KOPT-K1 (cell line): ENCODE data around the gene LRRC10B.

ENCODE experiments used
- H3K27ac ChIP-seq: fragments of 200-600 bp; sonication (generic); 2 replicates; pipeline ENCODE4 v1.5.1; 2016; ENCODE audit warnings: antibody characterized with exemption, mild to moderate bottlenecking, low read depth, low read length; ENCODE audit not compliant: poor library complexity, severe bottlenecking
- H3K36me3 ChIP-seq: fragments of 200-600 bp; sonication (generic); 2 replicates; pipeline ENCODE4 v1.5.1; 2017; ENCODE audit warnings: antibody characterized with exemption, mild to moderate bottlenecking, low read length, moderate library complexity; ENCODE audit not compliant: insufficient read depth
- H3K9me3 ChIP-seq: fragments of 200-600 bp; sonication (generic); 2 replicates; pipeline ENCODE4 v1.5.1; 2017; ENCODE audit warnings: antibody characterized with exemption, low read length, mild to moderate bottlenecking; ENCODE audit not compliant: insufficient read depth, poor library complexity, severe bottlenecking

LRRC10B gene

GRCh38 chr11:61510166-61510919, 1.8 kb downstream of the LRRC10B start:
- Histone ChIP-seq H3K9me3 (no peaks in the 10 kb centered on the region), H3K27ac (no peak overlapping the region), H3K36me3 (no peaks in the 10 kb centered on the region)

- Histone ChIP-seq H3K27ac (no peak overlapping the region), H3K36me3 (no peaks in the 10 kb centered on the region), H3K9me3 (no peaks in the 10 kb centered on the region)
Measured at GRCh38 chr11:61510974-61511373, 2.4 kb downstream of the LRRC10B start.

GRCh38 chr11:61511383-61511782, 2.8 kb downstream of the LRRC10B start:
- no peak overlapping the region for H3K27ac ChIP-seq
- no peaks in the 10 kb centered on the region for H3K9me3 ChIP-seq
- no peaks in the 10 kb centered on the region for H3K36me3 ChIP-seq

- no peak overlapping the region for H3K27ac ChIP-seq
Measured at GRCh38 chr11:61512435-61512834, 3.9 kb downstream of the LRRC10B start.

GRCh38 chr11:61513143-61513765, 4.7 kb downstream of the LRRC10B start:
- H3K9me3 ChIP-seq, result no peaks in the 10 kb centered on the region
- H3K36me3 ChIP-seq, result no peaks in the 10 kb centered on the region
- no peak overlapping the region for H3K27ac ChIP-seq

More at GRCh38 chr11:61512435-61512834, 3.9 kb downstream of the LRRC10B start:
- Histone ChIP-seq H3K36me3 (no peaks in the 10 kb centered on the region), H3K9me3 (no peaks in the 10 kb centered on the region)

- Histone ChIP-seq H3K27ac (no peak overlapping the region), H3K36me3 (no peaks in the 10 kb centered on the region), H3K9me3 (no peaks in the 10 kb centered on the region)
Measured at GRCh38 chr11:61514050-61514917, 5.7 kb downstream of the LRRC10B start.

- Histone ChIP-seq H3K9me3 (no peaks in the 10 kb centered on the region), H3K27ac (no peak overlapping the region), H3K36me3 (no peaks in the 10 kb centered on the region)
Measured at GRCh38 chr11:61515686-61516085, 7.1 kb downstream of the LRRC10B start.

GRCh38 chr11:61516191-61516590, 7.6 kb downstream of the LRRC10B start:
- no peaks in the 10 kb centered on the region for H3K36me3 ChIP-seq
- no peaks in the 10 kb centered on the region for H3K9me3 ChIP-seq
- H3K27ac ChIP-seq, result no peak overlapping the region

GRCh38 chr11:61516675-61517572, 8.4 kb downstream of the LRRC10B start:
- Histone ChIP-seq H3K27ac (no peak overlapping the region), H3K36me3 (no peaks in the 10 kb centered on the region), H3K9me3 (no peaks in the 10 kb centered on the region)

- H3K9me3 ChIP-seq, result no peaks in the 10 kb centered on the region
- no peak overlapping the region for H3K27ac ChIP-seq
- no peaks in the 10 kb centered on the region for H3K36me3 ChIP-seq
Measured at GRCh38 chr11:61518032-61518795, 9.7 kb downstream of the LRRC10B start.

GRCh38 chr11:61522881-61523280, 14.3 kb downstream of the LRRC10B start:
- no peaks in the 10 kb centered on the region for H3K9me3 ChIP-seq
- no peaks in the 10 kb centered on the region for H3K36me3 ChIP-seq
- no peak overlapping the region for H3K27ac ChIP-seq

- no peak overlapping the region for H3K27ac ChIP-seq
Measured at GRCh38 chr11:61524446-61524845, 15.9 kb downstream of the LRRC10B start.

GRCh38 chr11:61524963-61525587, 16.5 kb downstream of the LRRC10B start:
- Histone ChIP-seq H3K27ac (no peak overlapping the region), H3K9me3 (no peaks in the 10 kb centered on the region), H3K36me3 (no peaks in the 10 kb centered on the region)

More at GRCh38 chr11:61524446-61524845, 15.9 kb downstream of the LRRC10B start:
- no peaks in the 10 kb centered on the region for H3K9me3 ChIP-seq
- H3K36me3 ChIP-seq, result no peaks in the 10 kb centered on the region
